OCI-LY7 (cell line): ENCODE data around the gene STS. TPM values are rescaled to one million over a fixed set of nuclear protein-coding genes. Genes with fewer than 3 reads are reported as not detected.

Experiments
- BruUV-seq: library from RNA; stranded (reverse); fragments of 400-500 nt; replicated peaks from 2 replicates; lab custom pipeline; 2021; lab: Mats Ljungman, UMichigan
- CTCF ChIA-PET: fragments of 300-600 bp; sonication (Branson Sonifier 250); formaldehyde crosslinking; loops from one replicate; lab custom pipeline; 2022; ENCODE audit warnings: antibody characterized with exemption; ENCODE audit not compliant: unreplicated experiment; lab: Charles Lee
- POLR2A ChIA-PET: fragments of 300-600 bp; sonication (Branson Sonifier 250); formaldehyde crosslinking; loops from one replicate; lab custom pipeline; 2022; ENCODE audit warnings: antibody characterized with exemption; lab: Charles Lee
- DNase-seq: peaks from one replicate; pipeline ENCODE4 v3.0.0-alpha.2; 2015; ENCODE audit warnings: low spot score
- H2AFZ ChIP-seq: fragments of 200-600 bp; sonication (generic), shearing (Covaris generic); 2 replicates; pipeline ENCODE4 v1.6.1; 2014; ENCODE audit warnings: mild to moderate bottlenecking, antibody characterized with exemption, low read length, moderate library complexity
- H3K27ac ChIP-seq: fragments of 200-600 bp; sonication (generic); 2 replicates; pipeline ENCODE4 v1.5.1; 2014; ENCODE audit warnings: mixed run types, low read depth, mild to moderate bottlenecking, moderate library complexity, low read length, inconsistent platforms; ENCODE audit not compliant: poor library complexity, severe bottlenecking
- H3K36me3 ChIP-seq: fragments of 200-600 bp; sonication (generic); 2 replicates; pipeline ENCODE4 v1.6.1; 2014; ENCODE audit warnings: mild to moderate bottlenecking, antibody characterized with exemption, low read length, moderate library complexity, mixed read lengths; ENCODE audit not compliant: insufficient read depth
- H3K4me1 ChIP-seq: fragments of 200-600 bp; sonication (generic); 2 replicates; pipeline ENCODE4 v1.5.1; 2014; ENCODE audit warnings: mild to moderate bottlenecking, low read length; ENCODE audit not compliant: insufficient read depth, poor library complexity, severe bottlenecking
- H3K4me2 ChIP-seq: fragments of 200-600 bp; sonication (generic); 2 replicates; pipeline ENCODE4 v1.6.1; 2014; ENCODE audit warnings: mild to moderate bottlenecking, low read length
- H3K4me3 ChIP-seq: fragments of 200-600 bp; sonication (generic); 2 replicates; pipeline ENCODE4 v1.5.1; 2014; ENCODE audit warnings: mild to moderate bottlenecking, low read depth, low read length; ENCODE audit not compliant: poor library complexity, severe bottlenecking
- H3K79me2 ChIP-seq: fragments of 200-600 bp; sonication (generic); 2 replicates; pipeline ENCODE4 v1.6.1; 2016; ENCODE audit warnings: low read depth, mild to moderate bottlenecking, low read length, moderate library complexity, mixed read lengths; ENCODE audit not compliant: insufficient read depth
- H3K9me2 ChIP-seq: fragments of 200-600 bp; sonication (generic); 2 replicates; pipeline ENCODE4 v1.6.1; 2016; ENCODE audit warnings: mild to moderate bottlenecking, low read length, mixed read lengths; ENCODE audit not compliant: insufficient read depth
- H3K9me3 ChIP-seq: fragments of 200-600 bp; sonication (generic); 2 replicates; pipeline ENCODE4 v1.6.1; 2014; ENCODE audit warnings: mild to moderate bottlenecking, mixed run types, low read length, mixed read lengths
- H4K20me1 ChIP-seq: fragments of 200-600 bp; sonication (generic); 2 replicates; pipeline ENCODE4 v1.6.1; 2014; ENCODE audit warnings: mild to moderate bottlenecking, antibody characterized with exemption, low read length, moderate library complexity, mixed read lengths; ENCODE audit not compliant: insufficient read depth
- EZH2phosphoT487 ChIP-seq: fragments of 200-600 bp; sonication (generic); IDR thresholded peaks from 2 replicates; pipeline ENCODE4 v1.6.1; 2018; ENCODE audit warnings: low read depth, borderline replicate concordance, mild to moderate bottlenecking, mixed run types, antibody characterized with exemption, low read length, moderate library complexity, mixed read lengths
- intact Hi-C: fragments of 100-400 bp; cut with micrococcal nuclease; formaldehyde crosslinking; loops from one replicate; pipeline ENCODE4 v1.10.0; 2022; ENCODE audit not compliant: unreplicated experiment
- total RNA-seq, 2 experiments: library from RNA; depleted of rRNA in 1 of 2; stranded (reverse); fragments of >200 nt in 1 of 2; shearing (Covaris generic) in 1 of 2; gene quantifications; 2 replicates each; pipeline ENCODE4 v1.2.3, GENCODE V29; 2014 to 2022
- TF ChIP-seq, protein P1 (sequence below): fragments of 200-600 bp; sonication (generic); conservative IDR thresholded peaks from 2 replicates; pipeline ENCODE4 v1.5.1; 2014; ENCODE audit warnings: mild to moderate bottlenecking, antibody characterized with exemption, low read length, moderate library complexity, mixed read lengths

The STS gene
- total RNA-seq, 2 experiments from 2014 or later, result 16.3 to 40.3 TPM

DNA sequence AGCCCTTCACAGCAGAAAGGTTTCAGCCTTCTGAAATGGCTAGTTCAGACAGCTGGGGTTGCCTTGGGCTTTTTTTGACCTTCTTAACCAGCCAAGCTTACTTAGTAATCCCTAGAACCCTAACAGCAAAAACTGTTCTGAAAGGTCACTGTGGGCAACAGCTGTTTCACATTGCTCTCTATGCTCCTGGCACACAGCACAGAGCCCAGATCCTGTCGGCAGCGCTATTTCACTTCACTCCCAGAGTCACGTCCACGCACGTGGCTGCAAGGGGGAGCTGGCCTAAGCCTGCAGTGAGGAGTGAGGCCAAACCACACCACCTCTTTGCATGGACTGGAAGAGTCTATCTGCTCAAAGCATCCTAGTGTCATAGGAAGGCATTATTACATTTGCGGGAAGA, 32.0 kb upstream of the STS start:
- H3K27ac ChIP-seq, result peak overlapping the region; percentile 85
- peak overlapping the region; percentile 50 for H3K4me2 ChIP-seq
- intact Hi-C loops, result no loop called here
- peak; percentile 27 for DNase-seq
- H3K4me1 ChIP-seq, result peaks cover 98% of the 10 kb centered on the region
- BruUV-seq, result no TSS peak
- POLR2A ChIA-PET, result interaction anchor here (1.0 to 2.7 kb wide), 6 partner anchors 9 to 106 kb away, joined by 3 to 12 read pairs (median 4); partner anchors contain the start of gene STS
- peaks cover 69% of the 10 kb centered on the region; the same call in 1 of the 2 replicates for H3K79me2 ChIP-seq
- H3K4me3 ChIP-seq, result no peak overlapping the region
- H3K9me3 ChIP-seq, result 0 out of 2 replicates have a peak, but pooled peaks cover 5% of the 10 kb centered on the region
- CTCF ChIA-PET, result interaction anchor here (0.7 to 1.1 kb wide), 2 partner anchors 18 to 76 kb away, joined by 3 read pairs; no protein-coding TSS in a partner anchor
- H4K20me1 ChIP-seq, result no peaks in the 10 kb centered on the region
- TF ChIP-seq EZH2phosphoT487, result no peak
- H3K9me2 ChIP-seq, result no peaks in the 10 kb centered on the region
- H2AFZ ChIP-seq, result no peak overlapping the region
- H3K36me3 ChIP-seq, result peaks cover 44% of the 10 kb centered on the region

DNA sequence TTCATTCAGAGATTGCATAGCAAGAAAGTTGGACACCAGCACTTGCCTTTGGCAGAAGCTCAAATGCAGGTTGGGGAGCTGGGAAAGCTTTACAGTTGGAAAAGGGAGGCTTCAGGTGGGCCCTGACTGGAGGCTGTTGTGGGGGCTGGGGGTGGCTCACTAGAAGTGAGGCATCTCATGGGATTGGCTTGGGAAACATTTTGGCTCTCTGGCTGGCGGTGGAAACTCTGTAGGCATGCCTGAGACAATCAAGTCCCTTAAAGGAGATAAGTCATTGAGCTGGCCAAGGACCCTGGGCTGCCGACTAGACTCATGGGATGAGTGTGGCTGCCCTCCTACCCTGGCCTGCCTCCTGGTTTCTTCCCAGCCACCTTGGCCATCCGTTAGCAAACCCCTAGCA, 31.4 kb upstream of the STS start:
- peak overlapping the region; percentile 50; the same call in 1 of the 2 replicates for H3K4me2 ChIP-seq
- 0 out of 2 replicates have a peak, but pooled peaks cover 5% of the 10 kb centered on the region for H3K9me3 ChIP-seq
- H3K27ac ChIP-seq, result peak overlapping the region; percentile 85
- BruUV-seq, result no TSS peak
- H3K4me3 ChIP-seq, result no peak overlapping the region
- H3K4me1 ChIP-seq, result peaks cover 99% of the 10 kb centered on the region
- POLR2A ChIA-PET, result interaction anchor here (1.1 to 2.7 kb wide), 4 partner anchors 10 to 105 kb away, joined by 3 to 12 read pairs (median 5); partner anchors contain the start of gene STS
- DNase-seq, result no peak
- H4K20me1 ChIP-seq, result no peaks in the 10 kb centered on the region
- H3K36me3 ChIP-seq, result peaks cover 44% of the 10 kb centered on the region
- intact Hi-C loops, result no loop called here
- no peaks in the 10 kb centered on the region for H3K9me2 ChIP-seq
- H2AFZ ChIP-seq, result no peak overlapping the region
- H3K79me2 ChIP-seq, result peaks cover 74% of the 10 kb centered on the region; the same call in 1 of the 2 replicates
- CTCF ChIA-PET, result interaction anchor here (0.7 kb wide), 1 partner anchor 75 kb away, joined by 3 read pairs; no protein-coding TSS in a partner anchor
- TF ChIP-seq, protein P1, sequence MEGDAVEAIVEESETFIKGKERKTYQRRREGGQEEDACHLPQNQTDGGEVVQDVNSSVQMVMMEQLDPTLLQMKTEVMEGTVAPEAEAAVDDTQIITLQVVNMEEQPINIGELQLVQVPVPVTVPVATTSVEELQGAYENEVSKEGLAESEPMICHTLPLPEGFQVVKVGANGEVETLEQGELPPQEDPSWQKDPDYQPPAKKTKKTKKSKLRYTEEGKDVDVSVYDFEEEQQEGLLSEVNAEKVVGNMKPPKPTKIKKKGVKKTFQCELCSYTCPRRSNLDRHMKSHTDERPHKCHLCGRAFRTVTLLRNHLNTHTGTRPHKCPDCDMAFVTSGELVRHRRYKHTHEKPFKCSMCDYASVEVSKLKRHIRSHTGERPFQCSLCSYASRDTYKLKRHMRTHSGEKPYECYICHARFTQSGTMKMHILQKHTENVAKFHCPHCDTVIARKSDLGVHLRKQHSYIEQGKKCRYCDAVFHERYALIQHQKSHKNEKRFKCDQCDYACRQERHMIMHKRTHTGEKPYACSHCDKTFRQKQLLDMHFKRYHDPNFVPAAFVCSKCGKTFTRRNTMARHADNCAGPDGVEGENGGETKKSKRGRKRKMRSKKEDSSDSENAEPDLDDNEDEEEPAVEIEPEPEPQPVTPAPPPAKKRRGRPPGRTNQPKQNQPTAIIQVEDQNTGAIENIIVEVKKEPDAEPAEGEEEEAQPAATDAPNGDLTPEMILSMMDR, result no peak
- no peak for TF ChIP-seq EZH2phosphoT487

DNA sequence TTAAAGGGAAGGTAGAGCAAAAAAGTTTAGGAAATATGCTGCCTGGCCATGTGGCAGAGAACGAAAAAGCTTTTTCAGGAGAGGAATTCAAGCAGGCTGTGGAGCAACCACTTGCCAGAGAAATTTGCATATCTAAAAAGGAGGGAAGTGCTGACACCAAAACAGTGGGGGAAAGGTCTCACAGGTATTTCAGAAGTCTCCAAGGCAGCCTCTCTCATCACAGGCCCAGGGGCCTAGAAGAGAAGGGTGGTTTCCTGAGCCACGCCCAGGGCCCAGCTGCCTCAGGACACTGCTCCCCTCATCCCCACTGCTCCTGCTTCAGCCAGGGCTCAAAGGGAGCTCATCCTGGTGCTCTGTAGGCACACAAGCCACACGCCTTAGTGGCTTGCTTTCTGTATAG, 29.9 kb upstream of the STS start:
- H2AFZ ChIP-seq, result no peak overlapping the region
- peaks cover 99% of the 10 kb centered on the region for H3K4me1 ChIP-seq
- peak; percentile 47 for DNase-seq
- H3K79me2 ChIP-seq, result peaks cover 79% of the 10 kb centered on the region
- no peak for TF ChIP-seq EZH2phosphoT487
- TF ChIP-seq, protein P1, result no peak
- ChIA-PET POLR2A (interaction anchor here (0.8 kb wide), 1 partner anchor 9 kb away, joined by 3 read pairs; no protein-coding TSS in a partner anchor), CTCF (no interaction called here)
- no peaks in the 10 kb centered on the region for H4K20me1 ChIP-seq
- H3K4me2 ChIP-seq, result peak overlapping the region; percentile 58
- H3K27ac ChIP-seq, result peak overlapping the region; percentile 85
- no peak overlapping the region for H3K4me3 ChIP-seq
- intact Hi-C loops, result no loop called here
- no peaks in the 10 kb centered on the region for H3K9me2 ChIP-seq
- peaks cover 40% of the 10 kb centered on the region for H3K36me3 ChIP-seq
- BruUV-seq, result no TSS peak
- H3K9me3 ChIP-seq, result 0 out of 2 replicates have a peak, but pooled peaks cover under 1% of the 10 kb centered on the region
